Thyroid gland (tissue), 4 donors: ENCODE measurements around the gene TRIM24.

Experiments
- POLR2A ChIP-seq, 2 donors: fragments of 450-650 bp; IDR thresholded peaks; one replicate each; pipeline ENCODE4 v1.6.1; 2017; ENCODE audit warnings: antibody characterized with exemption in 2 of 2, mild to moderate bottlenecking in 2 of 2, moderate library complexity in 1 of 2
- TF ChIP-seq, protein P1 (sequence below), 6 experiments: fragments of 200-600 bp in 3 of 6; fragments of 450-650 bp in 3 of 6; sonication (generic) in 3 of 6; IDR thresholded peaks; one replicate each; pipeline ENCODE4 v1.5.1; 2016 to 2019; ENCODE audit warnings: antibody characterized with exemption in 6 of 6, mild to moderate bottlenecking in 2 of 6, inconsistent platforms in 1 of 6, moderate library complexity in 1 of 6

- no peak for TF ChIP-seq POLR2A (IDR thresholded peaks at IDR 0.05)
- TF ChIP-seq, protein P1, sequence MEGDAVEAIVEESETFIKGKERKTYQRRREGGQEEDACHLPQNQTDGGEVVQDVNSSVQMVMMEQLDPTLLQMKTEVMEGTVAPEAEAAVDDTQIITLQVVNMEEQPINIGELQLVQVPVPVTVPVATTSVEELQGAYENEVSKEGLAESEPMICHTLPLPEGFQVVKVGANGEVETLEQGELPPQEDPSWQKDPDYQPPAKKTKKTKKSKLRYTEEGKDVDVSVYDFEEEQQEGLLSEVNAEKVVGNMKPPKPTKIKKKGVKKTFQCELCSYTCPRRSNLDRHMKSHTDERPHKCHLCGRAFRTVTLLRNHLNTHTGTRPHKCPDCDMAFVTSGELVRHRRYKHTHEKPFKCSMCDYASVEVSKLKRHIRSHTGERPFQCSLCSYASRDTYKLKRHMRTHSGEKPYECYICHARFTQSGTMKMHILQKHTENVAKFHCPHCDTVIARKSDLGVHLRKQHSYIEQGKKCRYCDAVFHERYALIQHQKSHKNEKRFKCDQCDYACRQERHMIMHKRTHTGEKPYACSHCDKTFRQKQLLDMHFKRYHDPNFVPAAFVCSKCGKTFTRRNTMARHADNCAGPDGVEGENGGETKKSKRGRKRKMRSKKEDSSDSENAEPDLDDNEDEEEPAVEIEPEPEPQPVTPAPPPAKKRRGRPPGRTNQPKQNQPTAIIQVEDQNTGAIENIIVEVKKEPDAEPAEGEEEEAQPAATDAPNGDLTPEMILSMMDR (IDR thresholded peaks at IDR 0.05): no peak
Measured at GRCh38 chr7:138477581-138477980, 17.5 kb downstream of the TRIM24 start.
